SIG-M5 treated with dmso at 0.1 percent for 504 hours (cell line): Measurements from ENCODE around the gene SKAP1.

ENCODE experiments used
- DNase-seq: peaks from one replicate; lab custom pipeline; 2025; ENCODE audit not compliant: unreplicated experiment; lab: John Stamatoyannopoulos, UW

SKAP1 gene

GRCh38 chr17:48151220-48151619 is 278.8 kb downstream of the SKAP1 start:
- DNase-seq = no peak

DNA sequence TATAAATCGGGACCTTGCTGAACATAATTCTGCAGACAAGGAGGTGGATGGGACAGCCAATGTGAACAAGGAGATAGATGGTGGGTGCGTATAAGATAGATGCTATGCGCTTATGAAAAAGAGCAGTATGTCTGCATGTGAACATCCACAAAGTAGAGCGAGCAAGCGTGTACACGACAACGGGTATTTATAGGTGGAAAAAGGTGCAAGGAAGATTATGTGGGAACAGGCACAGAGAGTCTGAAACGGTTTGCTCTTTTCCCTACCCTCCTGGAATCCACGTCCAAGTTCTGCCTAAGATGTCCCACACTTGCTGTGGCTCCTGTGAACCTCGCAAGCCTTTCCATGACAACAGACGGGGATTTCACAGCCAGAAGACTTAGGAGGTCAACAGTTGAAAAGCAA is 279.4 kb downstream of the SKAP1 start:
- no peak for DNase-seq

- DNase-seq = no peak
Observed at GRCh38 chr17:48149787-48150463, 280.1 kb downstream of the SKAP1 start.

- DNase-seq = no peak
Observed at GRCh38 chr17:48148854-48149786, 280.9 kb downstream of the SKAP1 start.

- no peak for DNase-seq
Observed at GRCh38 chr17:48148029-48148770, 281.8 kb downstream of the SKAP1 start.

GRCh38 chr17:48144976-48145798 is 284.8 kb downstream of the SKAP1 start:
- DNase-seq = no peak

DNA sequence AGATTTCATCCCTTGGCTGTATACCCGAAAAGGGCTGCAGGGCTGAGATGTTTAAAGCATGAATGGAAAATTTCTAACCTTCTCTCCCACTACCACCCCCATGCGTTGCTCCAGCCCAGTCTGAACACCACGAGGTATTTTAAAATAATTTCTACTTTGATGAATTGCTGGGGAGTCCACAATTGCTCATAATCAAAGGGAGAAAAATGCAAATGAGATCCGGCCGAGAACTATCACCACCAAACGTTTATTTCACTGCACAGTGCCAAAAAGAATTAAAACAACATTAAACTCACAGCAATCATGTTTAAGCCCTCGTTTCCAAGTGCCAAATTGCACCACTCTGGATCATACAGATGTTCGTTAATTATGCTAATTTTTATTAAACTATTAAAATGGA is 285.8 kb downstream of the SKAP1 start:
- DNase-seq = no peak

DNA sequence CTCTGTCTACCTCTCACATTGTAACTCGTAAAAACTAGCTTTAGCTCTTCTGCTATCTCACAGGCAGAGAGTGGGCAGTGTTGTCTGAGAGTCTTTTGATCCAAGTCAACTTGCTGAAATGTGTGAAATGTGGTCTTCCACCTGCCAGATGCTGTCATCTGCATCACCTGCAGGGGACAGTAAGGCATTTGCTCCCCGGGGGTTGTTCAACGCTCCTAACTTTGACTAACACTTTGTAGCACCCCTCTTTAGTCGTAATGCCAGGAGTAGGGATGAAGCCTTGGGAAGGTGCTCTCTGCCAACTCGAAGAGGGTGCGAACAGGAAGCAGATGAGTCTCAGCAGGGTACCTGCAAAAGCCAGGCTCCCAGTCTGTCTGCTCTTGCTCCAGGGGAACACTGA is 286.4 kb downstream of the SKAP1 start:
- no peak for DNase-seq

GRCh38 chr17:48139944-48140343 is 290.1 kb downstream of the SKAP1 start:
- peak; percentile 87 for DNase-seq

DNA sequence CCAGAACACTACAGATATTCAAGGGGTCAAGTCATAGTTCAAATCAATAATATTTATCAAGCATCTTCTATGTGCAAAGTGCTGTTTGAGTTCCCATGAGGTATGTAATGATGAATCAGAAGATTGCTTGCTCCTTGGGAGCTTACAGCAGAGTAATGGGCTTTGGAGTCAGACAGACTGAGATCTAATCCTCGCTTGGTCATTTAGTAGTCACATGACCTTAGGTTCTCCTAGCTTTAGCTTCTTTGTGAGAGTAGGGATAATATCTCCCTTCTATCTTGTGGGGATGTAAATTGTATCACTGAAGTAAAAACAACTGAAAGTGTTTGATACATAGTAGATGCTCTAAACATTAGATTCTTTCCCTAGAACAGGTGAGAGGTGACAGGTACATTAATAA is 292.4 kb downstream of the SKAP1 start:
- no peak for DNase-seq

- DNase-seq = no peak
Observed at GRCh38 chr17:48134912-48135480, 295.0 kb downstream of the SKAP1 start.

- DNase-seq = no peak
Observed at GRCh38 chr17:48132385-48132784, 297.6 kb downstream of the SKAP1 start.

DNA sequence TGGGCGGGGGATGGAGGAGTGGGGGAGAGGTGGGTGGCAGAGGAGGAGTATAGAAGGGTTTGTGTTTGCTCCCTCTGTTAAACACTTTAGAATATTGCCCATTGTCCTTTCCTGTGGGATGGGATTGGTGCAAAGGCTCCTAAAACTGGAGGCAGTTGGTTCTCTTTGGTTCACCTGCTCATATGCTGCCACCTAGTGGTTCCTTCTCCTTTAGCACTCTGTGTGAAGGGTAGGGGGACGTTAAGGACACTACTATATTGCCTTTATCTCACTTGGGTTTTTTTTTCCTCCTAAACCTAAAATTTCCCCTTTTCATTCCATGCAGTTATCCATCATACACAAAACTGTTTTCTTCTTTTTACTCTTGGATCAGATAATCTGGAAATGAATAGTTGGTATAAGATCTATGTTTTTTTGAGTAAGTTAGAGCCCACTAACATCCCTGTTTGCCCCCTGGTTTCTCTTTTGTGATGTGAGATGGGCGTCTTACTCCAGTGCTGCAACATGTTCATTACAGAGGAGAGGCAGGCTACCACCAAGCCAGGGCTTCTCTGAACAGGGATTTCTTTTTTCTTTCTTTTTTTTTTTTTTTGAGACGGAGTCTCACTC is 298.7 kb downstream of the SKAP1 start:
- DNase-seq = peak; percentile 75

DNA sequence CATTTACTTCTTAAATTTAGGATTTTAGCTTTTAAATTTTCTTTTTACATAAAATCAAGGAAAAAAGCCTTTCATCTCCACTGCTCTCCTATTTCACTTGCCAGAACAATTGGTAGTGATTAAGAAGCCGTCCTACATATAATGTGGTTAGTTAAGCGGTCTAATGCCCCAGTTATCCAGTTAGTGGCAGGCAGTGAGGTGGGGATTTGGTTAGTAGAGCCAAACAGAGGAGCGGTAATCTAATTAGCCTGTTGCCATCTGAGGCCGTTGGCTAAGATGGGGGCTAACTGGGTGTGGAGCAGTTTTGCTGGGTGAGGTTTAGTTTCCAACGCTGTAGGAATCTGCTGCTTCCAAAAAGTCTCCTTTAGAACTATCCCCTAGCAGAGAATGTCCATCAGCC is 300.0 kb downstream of the SKAP1 start:
- no peak for DNase-seq

- DNase-seq = no peak
Observed at GRCh38 chr17:48128400-48128799, 301.6 kb downstream of the SKAP1 start.

GRCh38 chr17:48127371-48128051 is 302.5 kb downstream of the SKAP1 start:
- DNase-seq = peak; percentile 29

GRCh38 chr17:48126532-48126850 is 303.5 kb downstream of the SKAP1 start:
- DNase-seq = no peak

- DNase-seq = no peak
Observed at GRCh38 chr17:48125829-48126531, 304.0 kb downstream of the SKAP1 start.
